GM23338 (cell line): ENCODE data around the gene EPS8L1. TPM values are rescaled to one million over a fixed set of nuclear protein-coding genes. Genes with fewer than 3 reads are reported as not detected.

ENCODE experiments used
- ATAC-seq: fragments of 200-7000 bp; cut with Tn5 transposase; 3 replicates; pipeline ENCODE4 v1.9.1; 2020
- DNase-seq: peaks from one replicate; pipeline ENCODE4 v3.0.0-alpha.2; 2015; ENCODE audit warnings: low spot score
- H2AFZ ChIP-seq: fragments of 200-600 bp; sonication (generic); 2 replicates; pipeline ENCODE4 v1.8.0; 2016; ENCODE audit warnings: antibody characterized with exemption, mild to moderate bottlenecking, moderate library complexity
- H3F3A ChIP-seq: fragments of 200-600 bp; sonication (generic); replicated peaks from 2 replicates; pipeline ENCODE4 v1.8.0; 2017; ENCODE audit warnings: antibody characterized with exemption, mixed run types, low read depth
- H3K27ac ChIP-seq: fragments of 200-600 bp; sonication (generic); 2 replicates; pipeline ENCODE4 v1.6.1; 2016; ENCODE audit warnings: low read depth
- H3K27me3 ChIP-seq: fragments of 200-600 bp; sonication (generic); 2 replicates; pipeline ENCODE4 v1.8.0; 2016; ENCODE audit warnings: mild to moderate bottlenecking, mixed run types, moderate library complexity; ENCODE audit not compliant: insufficient read depth
- H3K36me3 ChIP-seq: fragments of 200-600 bp; sonication (generic); 2 replicates; pipeline ENCODE4 v1.8.0; 2016; ENCODE audit warnings: mild to moderate bottlenecking; ENCODE audit not compliant: insufficient read depth
- H3K4me1 ChIP-seq: fragments of 200-600 bp; sonication (generic); 2 replicates; pipeline ENCODE4 v1.8.0; 2016; ENCODE audit warnings: mild to moderate bottlenecking, moderate library complexity; ENCODE audit not compliant: insufficient read depth
- H3K4me2 ChIP-seq: fragments of 200-600 bp; sonication (generic); 2 replicates; pipeline ENCODE4 v1.7.1; 2017; ENCODE audit warnings: mixed run types
- H3K4me3 ChIP-seq: fragments of 200-600 bp; sonication (generic); 2 replicates; pipeline ENCODE4 v1.6.1; 2016; ENCODE audit warnings: mixed run types
- H3K79me2 ChIP-seq: fragments of 200-600 bp; sonication (generic); replicated peaks from 2 replicates; pipeline ENCODE4 v1.8.0; 2017; ENCODE audit warnings: mild to moderate bottlenecking; ENCODE audit not compliant: insufficient read depth
- H3K9me2 ChIP-seq: fragments of 200-600 bp; sonication (generic); 2 replicates; pipeline ENCODE4 v1.8.0; 2017; ENCODE audit not compliant: insufficient read depth
- H4K20me1 ChIP-seq: fragments of 200-600 bp; sonication (generic); replicated peaks from 2 replicates; pipeline ENCODE4 v1.8.0; 2017; ENCODE audit warnings: mild to moderate bottlenecking; ENCODE audit not compliant: insufficient read depth
- H3K27ac Mint-ChIP-seq: 2 replicates; pipeline ENCODE4 v1.8.0; 2020; ENCODE audit warnings: inconsistent platforms, mild to moderate bottlenecking, moderate library complexity, mixed read lengths
- H3K27me3 Mint-ChIP-seq: 3 replicates; pipeline ENCODE4 v1.8.0; 2022; ENCODE audit warnings: low read depth, mild to moderate bottlenecking, moderate library complexity, mixed read lengths, inconsistent platforms; ENCODE audit not compliant: insufficient read depth, poor library complexity
- H3K36me3 Mint-ChIP-seq: 3 replicates; pipeline ENCODE4 v1.8.0; 2021; ENCODE audit warnings: low read depth, mild to moderate bottlenecking, inconsistent platforms, moderate library complexity, mixed read lengths
- H3K4me1 Mint-ChIP-seq: 3 replicates; pipeline ENCODE4 v1.8.0; 2020; ENCODE audit warnings: mild to moderate bottlenecking, inconsistent platforms, mixed read lengths
- H3K4me3 Mint-ChIP-seq: 3 replicates; pipeline ENCODE4 v1.8.0; 2021; ENCODE audit warnings: moderate library complexity, mild to moderate bottlenecking, inconsistent platforms, mixed read lengths
- H3K9me3 Mint-ChIP-seq: 3 replicates; pipeline ENCODE4 v1.8.0; 2020; ENCODE audit warnings: moderate library complexity, mild to moderate bottlenecking, inconsistent platforms, mixed read lengths
- CREB1 ChIP-seq: fragments of 250-450 bp; sonication (Bioruptor Pico); IDR thresholded peaks from 2 replicates; pipeline ENCODE4 v1.5.0; 2020; ENCODE audit warnings: low read depth, mild to moderate bottlenecking, moderate library complexity
- EZH2 ChIP-seq: fragments of 200-600 bp; sonication (generic); IDR thresholded peaks from one replicate; pipeline ENCODE4 v1.8.0; 2017; ENCODE audit warnings: antibody characterized with exemption, mild to moderate bottlenecking, low read depth; ENCODE audit not compliant: unreplicated experiment
- EZH2phosphoT487 ChIP-seq: fragments of 200-600 bp; sonication (generic); IDR thresholded peaks from one replicate; pipeline ENCODE4 v1.8.1; 2018; ENCODE audit warnings: antibody characterized with exemption; ENCODE audit not compliant: unreplicated experiment
- JUNB ChIP-seq: IDR thresholded peaks from one replicate; pipeline ENCODE4 v1.6.1; 2016; ENCODE audit warnings: antibody characterized with exemption; ENCODE audit not compliant: unreplicated experiment
- NANOG ChIP-seq: IDR thresholded peaks from 2 replicates; pipeline ENCODE4 v1.6.1; 2016; ENCODE audit warnings: antibody characterized with exemption, borderline replicate concordance
- POLR2AphosphoS5 ChIP-seq: IDR thresholded peaks from 2 replicates; pipeline ENCODE4 v1.6.1; 2016; ENCODE audit warnings: antibody characterized with exemption, low read depth
- REST ChIP-seq: IDR thresholded peaks from one replicate; pipeline ENCODE4 v1.6.1; 2018; ENCODE audit warnings: antibody characterized with exemption; ENCODE audit not compliant: unreplicated experiment
- STAT1 ChIP-seq: IDR thresholded peaks from one replicate; pipeline ENCODE4 v1.6.1; 2016; ENCODE audit warnings: antibody characterized with exemption; ENCODE audit not compliant: unreplicated experiment
- ZNF114 ChIP-seq: fragments of 250-450 bp; sonication (Bioruptor Pico); IDR thresholded peaks from 2 replicates; pipeline ENCODE4 v1.5.0; 2020; ENCODE audit warnings: mild to moderate bottlenecking, moderate library complexity
- polyA plus RNA-seq: library from polyadenylated mRNA; unstranded; fragments of >200 nt; fragmentation: Nextera tagmentation; extraction: Ambion mirVana; gene quantifications from 2 replicates; pipeline ENCODE4 v1.2.1, GENCODE V29; 2016
- total RNA-seq: library from RNA; depleted of rRNA; stranded (reverse); fragments of >200 nt; shearing (Covaris generic); gene quantifications from 2 replicates; pipeline ENCODE4 v1.2.3, GENCODE V29; 2014
- TF ChIP-seq, protein P1 (sequence below), 2 experiments: fragments of 200-600 bp in 1 of 2; sonication (generic) in 1 of 2; conservative IDR thresholded peaks; 2 replicates each; pipeline versions ENCODE4 v1.5.1 to v1.6.1; 2016 to 2017; ENCODE audit warnings: antibody characterized with exemption in 2 of 2, low read depth in 2 of 2, mild to moderate bottlenecking in 2 of 2, moderate library complexity in 1 of 2

EPS8L1 gene
- total and polyA plus RNA-seq, 2 experiments from 2014 or later: 47.5 to 51.2 TPM

GRCh38 chr19:55089342-55089944 lies 13.8 kb downstream of the EPS8L1 start:
- Histone ChIP-seq H3K4me3 (no peak overlapping the region), H3K4me2 (peak overlapping the region; percentile 48; the same call in 1 of the 2 replicates), H3F3A (peaks cover 23% of the 10 kb centered on the region), H3K27me3 (peaks cover 14% of the 10 kb centered on the region), H3K4me1 (peaks cover 22% of the 10 kb centered on the region), H4K20me1 (peaks cover 14% of the 10 kb centered on the region), H3K36me3 (no peaks in the 10 kb centered on the region), H3K79me2 (no peaks in the 10 kb centered on the region), H3K9me2 (no peaks in the 10 kb centered on the region), H3K27ac (no peak overlapping the region), H2AFZ (no peak overlapping the region)
- Mint-ChIP-seq H3K27me3 (peaks cover 46% of the 10 kb centered on the region), H3K36me3 (peaks cover 21% of the 10 kb centered on the region), H3K27ac (peak overlapping the region; percentile 66), H3K4me3 (peak overlapping the region; percentile 0; the same call in 1 of the 3 replicates), H3K4me1 (peaks cover 33% of the 10 kb centered on the region), H3K9me3 (no peaks in the 10 kb centered on the region; the same call in 2 of the 3 replicates)
- TF ChIP-seq, protein P1, sequence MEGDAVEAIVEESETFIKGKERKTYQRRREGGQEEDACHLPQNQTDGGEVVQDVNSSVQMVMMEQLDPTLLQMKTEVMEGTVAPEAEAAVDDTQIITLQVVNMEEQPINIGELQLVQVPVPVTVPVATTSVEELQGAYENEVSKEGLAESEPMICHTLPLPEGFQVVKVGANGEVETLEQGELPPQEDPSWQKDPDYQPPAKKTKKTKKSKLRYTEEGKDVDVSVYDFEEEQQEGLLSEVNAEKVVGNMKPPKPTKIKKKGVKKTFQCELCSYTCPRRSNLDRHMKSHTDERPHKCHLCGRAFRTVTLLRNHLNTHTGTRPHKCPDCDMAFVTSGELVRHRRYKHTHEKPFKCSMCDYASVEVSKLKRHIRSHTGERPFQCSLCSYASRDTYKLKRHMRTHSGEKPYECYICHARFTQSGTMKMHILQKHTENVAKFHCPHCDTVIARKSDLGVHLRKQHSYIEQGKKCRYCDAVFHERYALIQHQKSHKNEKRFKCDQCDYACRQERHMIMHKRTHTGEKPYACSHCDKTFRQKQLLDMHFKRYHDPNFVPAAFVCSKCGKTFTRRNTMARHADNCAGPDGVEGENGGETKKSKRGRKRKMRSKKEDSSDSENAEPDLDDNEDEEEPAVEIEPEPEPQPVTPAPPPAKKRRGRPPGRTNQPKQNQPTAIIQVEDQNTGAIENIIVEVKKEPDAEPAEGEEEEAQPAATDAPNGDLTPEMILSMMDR (conservative IDR thresholded peaks at IDR 0.05; ENCODE audit: low read depth in 2 of 2): no peak
- TF ChIP-seq EZH2 (no peak), REST (no peak), ZNF114 (CRISPR knock-in tag) (no peak), CREB1 (CRISPR knock-in tag) (no peak), POLR2AphosphoS5 (0 out of 2 replicates have a peak, but pooled peaks have one; percentile 7), STAT1 (no peak), EZH2phosphoT487 (no peak)
- ATAC-seq (no peak), DNase-seq (no peak)

DNA sequence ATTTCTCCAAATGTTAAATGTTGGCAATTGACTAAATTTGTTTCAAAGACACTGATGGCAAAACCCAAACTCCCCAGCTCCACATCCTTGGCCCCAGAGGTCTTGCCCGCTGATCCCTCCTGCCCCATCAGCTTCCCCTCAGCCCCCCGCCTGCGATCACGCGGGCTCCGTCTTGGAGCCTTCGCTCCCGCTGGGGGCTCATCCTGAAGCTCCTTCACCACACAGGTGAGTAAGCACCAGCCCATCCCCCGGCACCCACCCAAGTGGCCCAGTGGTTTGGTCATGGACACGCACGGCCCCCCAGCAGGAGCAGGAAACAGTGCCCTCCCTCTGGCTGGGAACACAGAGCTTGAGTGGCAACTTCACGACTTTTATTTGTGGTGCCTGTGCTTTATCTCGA lies 14.9 kb downstream of the EPS8L1 start:
- H3K4me1 Mint-ChIP-seq: peaks cover 40% of the 10 kb centered on the region
- TF ChIP-seq NANOG (no peak), REST (no peak), JUNB (no peak), EZH2 (no peak)
- no peak overlapping the region; the same call in 2 of the 3 replicates for H3K4me3 Mint-ChIP-seq

More for the DNA sequence above, 14.9 kb downstream of the EPS8L1 start:
- Histone ChIP-seq H3K79me2 (no peaks in the 10 kb centered on the region), H3K27ac (no peak overlapping the region), H3K4me1 (peaks cover 26% of the 10 kb centered on the region), H3K9me2 (no peaks in the 10 kb centered on the region), H4K20me1 (peaks cover 11% of the 10 kb centered on the region), H2AFZ (no peak overlapping the region), H3K27me3 (peaks cover 2% of the 10 kb centered on the region), H3K4me3 (no peak overlapping the region), H3F3A (peaks cover 23% of the 10 kb centered on the region), H3K4me2 (no peak overlapping the region), H3K36me3 (no peaks in the 10 kb centered on the region)
- ATAC-seq (no peak), DNase-seq (no peak)
- Mint-ChIP-seq H3K9me3 (no peaks in the 10 kb centered on the region; the same call in 2 of the 3 replicates), H3K27ac (no peak overlapping the region), H3K36me3 (peaks cover 23% of the 10 kb centered on the region), H3K27me3 (peaks cover 43% of the 10 kb centered on the region)
